PC-9 (cell line): ENCODE measurements around the gene ZFPM1. TPM values are rescaled to one million over a fixed set of nuclear protein-coding genes. Genes with fewer than 3 reads are reported as not detected.
A peak's percentile ranks its signal among the peaks of the same experiment; 100 is the strongest.

Source experiments
- BruUV-seq: library from RNA; stranded (reverse); fragments of 400-500 nt; replicated peaks from 2 replicates; lab custom pipeline; 2021; lab: Mats Ljungman, UMichigan
- CTCF ChIA-PET: fragments of 300-600 bp; sonication (Branson Sonifier 250); formaldehyde crosslinking; loops from one replicate; lab custom pipeline; 2022; ENCODE audit warnings: antibody characterized with exemption; lab: Charles Lee
- POLR2A ChIA-PET: fragments of 300-600 bp; sonication (Branson Sonifier 250); formaldehyde crosslinking; loops from one replicate; lab custom pipeline; 2022; ENCODE audit warnings: antibody characterized with exemption; ENCODE audit not compliant: unreplicated experiment; lab: Charles Lee
- DNase-seq, 2 experiments: peaks; one replicate each; pipeline versions ENCODE4 v3.0.0 to v3.0.0-alpha.2; 2015 to 2022; ENCODE audit warnings: mixed read lengths in 1 of 2
- H2AFZ ChIP-seq: fragments of 200-600 bp; sonication (generic); 2 replicates; pipeline ENCODE4 v1.8.1; 2017; ENCODE audit warnings: antibody characterized with exemption
- H3F3A ChIP-seq: fragments of 200-600 bp; sonication (generic); 2 replicates; pipeline ENCODE4 v1.8.1; 2017; ENCODE audit warnings: antibody characterized with exemption, mild to moderate bottlenecking, low read depth; ENCODE audit not compliant: insufficient read depth
- H3K27ac ChIP-seq: fragments of 200-600 bp; sonication (generic); 2 replicates; pipeline ENCODE4 v1.6.1; 2016; ENCODE audit warnings: mixed run types
- H3K27me3 ChIP-seq: fragments of 200-600 bp; sonication (generic); 2 replicates; pipeline ENCODE4 v1.6.1; 2016; ENCODE audit warnings: low read depth, mixed run types; ENCODE audit not compliant: insufficient read depth
- H3K36me3 ChIP-seq: fragments of 200-600 bp; sonication (generic); 2 replicates; pipeline ENCODE4 v1.6.1; 2016; ENCODE audit warnings: low read depth, mixed run types
- H3K4me1 ChIP-seq: fragments of 200-600 bp; sonication (generic); replicated peaks from 2 replicates; pipeline ENCODE4 v1.6.1; 2016; ENCODE audit warnings: mixed run types; ENCODE audit not compliant: insufficient read depth
- H3K4me2 ChIP-seq: fragments of 200-600 bp; sonication (generic); 2 replicates; pipeline ENCODE4 v1.6.1; 2017; ENCODE audit warnings: mixed run types
- H3K4me3 ChIP-seq: fragments of 200-600 bp; sonication (generic); 2 replicates; pipeline ENCODE4 v1.6.1; 2016; ENCODE audit warnings: mixed run types
- H3K79me2 ChIP-seq: fragments of 200-600 bp; sonication (generic); 2 replicates; pipeline ENCODE4 v1.6.1; 2017; ENCODE audit warnings: low read depth, mixed run types
- H3K9me2 ChIP-seq: fragments of 200-600 bp; sonication (generic); 2 replicates; pipeline ENCODE4 v1.8.1; 2017; ENCODE audit warnings: mild to moderate bottlenecking; ENCODE audit not compliant: insufficient read depth
- H3K9me3 ChIP-seq: fragments of 200-600 bp; sonication (generic); 2 replicates; pipeline ENCODE4 v1.8.1; 2016; ENCODE audit warnings: low read depth; ENCODE audit not compliant: insufficient read depth
- H4K20me1 ChIP-seq: fragments of 200-600 bp; sonication (generic); 2 replicates; pipeline ENCODE4 v1.8.1; 2017; ENCODE audit not compliant: insufficient read depth
- CTCF ChIP-seq: fragments of 200-600 bp; sonication (generic); conservative IDR thresholded peaks from 2 replicates; pipeline ENCODE4 v1.6.1; 2017; ENCODE audit warnings: mixed run types, antibody characterized with exemption, mild to moderate bottlenecking, moderate library complexity
- EZH2 ChIP-seq: fragments of 200-600 bp; sonication (generic); IDR thresholded peaks from 2 replicates; pipeline ENCODE4 v1.8.0; 2017; ENCODE audit warnings: antibody characterized with exemption, low read depth
- intact Hi-C: fragments of 100-400 bp; cut with micrococcal nuclease; formaldehyde crosslinking; loops from one replicate; pipeline ENCODE4 v1.10.0; 2022; ENCODE audit not compliant: unreplicated experiment
- total RNA-seq: library from RNA; stranded (reverse); gene quantifications from 2 replicates; pipeline ENCODE4 v1.2.3, GENCODE V29; 2021

Gene ZFPM1
- total RNA-seq, 1 experiment from 2014 or later = 19.7 TPM

GRCh38 chr16:88452482-88453216 is 431 bp upstream of the ZFPM1 start:
- H3K27me3 ChIP-seq = peaks cover 17% of the 10 kb centered on the region
- peak overlapping the region; percentile 81 for H3K4me3 ChIP-seq
- POLR2A ChIA-PET = interaction anchor here (0.6 to 0.9 kb wide), 2 partner anchors 12 to 20 kb away, joined by 3 to 11 read pairs; no protein-coding TSS in a partner anchor
- H3K9me3 ChIP-seq = no peaks in the 10 kb centered on the region
- peak overlapping the region; percentile 75 for H3K4me2 ChIP-seq
- peaks cover 27% of the 10 kb centered on the region for H3K4me1 ChIP-seq
- CTCF ChIA-PET = no interaction called here
- peak overlapping the region; percentile 90 for H2AFZ ChIP-seq
- peak; percentile 79 to 99 for DNase-seq
- intact Hi-C loops = loop anchor here (10.0 kb wide), 3 partner anchors 232 to 722 kb away; partner anchors contain the start of genes CDH15 and SNAI3
- H3K36me3 ChIP-seq = no peaks in the 10 kb centered on the region
- peaks cover 29% of the 10 kb centered on the region for H3K79me2 ChIP-seq
- BruUV-seq = no TSS peak
- no peak overlapping the region for H3K27ac ChIP-seq
- peaks cover 17% of the 10 kb centered on the region; the same call in 1 of the 2 replicates for H3F3A ChIP-seq
- peaks cover 13% of the 10 kb centered on the region; the same call in 1 of the 2 replicates for H4K20me1 ChIP-seq
- no peaks in the 10 kb centered on the region for H3K9me2 ChIP-seq
- TF ChIP-seq EZH2 = no peak
- TF ChIP-seq CTCF = no peak

DNA sequence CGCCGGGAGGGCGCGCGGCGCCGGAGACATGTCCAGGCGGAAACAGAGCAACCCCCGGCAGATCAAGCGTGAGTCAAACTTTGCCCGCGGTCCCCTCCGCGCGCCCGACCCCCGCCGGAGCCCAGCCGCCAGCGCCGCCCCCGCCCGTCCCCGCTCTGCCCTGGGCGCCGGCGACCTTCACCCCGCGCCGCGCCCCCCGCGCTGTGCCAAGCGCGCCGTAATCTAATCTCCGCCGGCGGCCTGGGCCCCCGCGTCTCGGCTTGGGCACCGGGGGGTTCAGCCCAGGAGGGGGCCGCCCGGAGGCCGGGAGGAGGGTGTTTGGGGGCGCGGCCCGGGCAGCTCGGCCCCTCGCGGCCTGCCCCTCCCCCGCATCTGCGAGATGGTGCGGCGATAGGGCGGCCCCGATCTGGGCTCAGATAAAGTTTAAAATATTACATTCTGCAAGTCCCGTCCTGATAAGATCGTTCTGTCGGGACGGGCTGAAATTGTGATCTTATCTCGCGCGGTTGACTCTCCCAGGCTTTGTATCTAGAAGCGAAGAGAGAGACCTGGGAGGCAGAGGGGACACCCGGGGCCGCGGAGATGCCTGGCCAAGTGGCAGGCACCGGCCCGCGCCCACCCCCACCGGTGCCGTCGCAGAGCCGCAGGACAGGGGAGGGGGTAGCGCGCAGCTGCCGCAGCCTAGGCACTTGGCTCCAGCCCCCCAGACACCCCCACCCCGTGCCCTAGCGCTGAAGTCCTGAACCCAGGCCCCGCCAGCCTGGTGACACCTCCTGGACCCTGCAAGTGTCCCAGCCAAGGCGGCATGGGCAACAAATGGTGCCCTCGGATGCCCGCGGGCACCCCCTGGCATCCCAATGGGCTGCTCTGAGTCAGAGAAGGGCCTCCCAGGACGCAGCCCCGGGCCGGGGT is 787 bp downstream of the ZFPM1 start:
- Histone ChIP-seq H3F3A (peaks cover 18% of the 10 kb centered on the region; the same call in 1 of the 2 replicates), H3K9me3 (no peaks in the 10 kb centered on the region), H3K27me3 (peaks cover 12% of the 10 kb centered on the region), H3K4me1 (peaks cover 27% of the 10 kb centered on the region), H2AFZ (peak overlapping the region; percentile 88), H3K36me3 (no peaks in the 10 kb centered on the region), H4K20me1 (peaks cover 13% of the 10 kb centered on the region; the same call in 1 of the 2 replicates), H3K79me2 (peaks cover 33% of the 10 kb centered on the region), H3K27ac (no peak overlapping the region), H3K9me2 (no peaks in the 10 kb centered on the region), H3K4me3 (peak overlapping the region; percentile 93), H3K4me2 (peak overlapping the region; percentile 95)
- TSS peak; percentile 56 for BruUV-seq
- peak; percentile 26 to 46 for DNase-seq
- no peak for TF ChIP-seq EZH2
- no peak for TF ChIP-seq CTCF
- ChIA-PET POLR2A (no interaction called here), CTCF (interaction anchor here (0.6 kb wide), 1 partner anchor 234 kb away, joined by 5 read pairs; no protein-coding TSS in a partner anchor)
- intact Hi-C loops = loop anchor here (10.0 kb wide), 3 partner anchors 231 to 721 kb away; partner anchors contain the start of genes CDH15 and SNAI3

GRCh38 chr16:88454523-88454947 is 1.5 kb downstream of the ZFPM1 start:
- ChIA-PET POLR2A (no interaction called here), CTCF (interaction anchor here (0.6 kb wide), 1 partner anchor 234 kb away, joined by 5 read pairs; no protein-coding TSS in a partner anchor)
- Histone ChIP-seq H3K27me3 (peaks cover 11% of the 10 kb centered on the region), H3K9me2 (no peaks in the 10 kb centered on the region), H2AFZ (peak overlapping the region; percentile 88), H4K20me1 (peaks cover 17% of the 10 kb centered on the region; the same call in 1 of the 2 replicates), H3K27ac (peak overlapping the region; percentile 27; the same call in 1 of the 2 replicates), H3K4me2 (peak overlapping the region; percentile 95), H3K4me3 (peak overlapping the region; percentile 93), H3K79me2 (peaks cover 33% of the 10 kb centered on the region), H3K9me3 (no peaks in the 10 kb centered on the region), H3F3A (peaks cover 18% of the 10 kb centered on the region; the same call in 1 of the 2 replicates), H3K4me1 (peaks cover 27% of the 10 kb centered on the region), H3K36me3 (no peaks in the 10 kb centered on the region)
- intact Hi-C loops = loop anchor here (10.0 kb wide), 3 partner anchors 230 to 720 kb away; partner anchors contain the start of genes CDH15 and SNAI3
- TF ChIP-seq CTCF (no peak), EZH2 (no peak)
- DNase-seq = peak in 1 of 2 experiments; percentile 54
- BruUV-seq = no TSS peak
